Activated T-helper 1 cell treated with anti-CD3 and anti-CD28 coated beads, Interleukin-12 subunit alpha, Interleukin-12 subunit beta, Interleukin-2, Interleukin-4 antibody, amounts not matched to agents 30 ng/mL and 10 ng/mL and 1 ng/mL, durations not matched to agents 14 hours and 24 hours and 36 hours (primary cell): ENCODE data around the gene ATP10A. TPM values are rescaled to one million over a fixed set of nuclear protein-coding genes. Genes with fewer than 3 reads are reported as not detected.
"Not testable (repeated sequence)": the region's sequence is repeated elsewhere in the genome, so short reads cannot be mapped to it uniquely, and the experiment has no call there.

Experiments
- DNase-seq: peaks from one replicate; pipeline ENCODE4 v3.0.0; 2021; ENCODE audit warnings: low spot score
- H3K27ac Mint-ChIP-seq: one replicate; pipeline ENCODE4 v1.8.0; 2021; ENCODE audit warnings: mild to moderate bottlenecking, mixed read lengths
- H3K27me3 Mint-ChIP-seq: one replicate; pipeline ENCODE4 v1.8.0; 2022; ENCODE audit warnings: mild to moderate bottlenecking, moderate library complexity, mixed read lengths; ENCODE audit not compliant: insufficient read depth
- H3K36me3 Mint-ChIP-seq: one replicate; pipeline ENCODE4 v1.8.0; 2021; ENCODE audit warnings: low read depth, mixed read lengths
- H3K4me1 Mint-ChIP-seq: one replicate; pipeline ENCODE4 v1.8.0; 2021; ENCODE audit warnings: low read depth, mixed read lengths
- H3K4me3 Mint-ChIP-seq: one replicate; pipeline ENCODE4 v1.8.0; 2021; ENCODE audit warnings: mild to moderate bottlenecking, moderate library complexity, mixed read lengths
- H3K9me3 Mint-ChIP-seq: one replicate; pipeline ENCODE4 v1.8.0; 2021; ENCODE audit warnings: mixed read lengths
- intact Hi-C: fragments of 100-400 bp; cut with micrococcal nuclease; formaldehyde crosslinking; loops from one replicate; pipeline ENCODE4 v1.15.1; 2024
- total RNA-seq: library from RNA; stranded (reverse); gene quantifications from 2 replicates; pipeline ENCODE4 v1.2.3, GENCODE V29; 2022

The ATP10A gene
- total RNA-seq, 1 donor from 2014 or later: 42.8 TPM

DNA sequence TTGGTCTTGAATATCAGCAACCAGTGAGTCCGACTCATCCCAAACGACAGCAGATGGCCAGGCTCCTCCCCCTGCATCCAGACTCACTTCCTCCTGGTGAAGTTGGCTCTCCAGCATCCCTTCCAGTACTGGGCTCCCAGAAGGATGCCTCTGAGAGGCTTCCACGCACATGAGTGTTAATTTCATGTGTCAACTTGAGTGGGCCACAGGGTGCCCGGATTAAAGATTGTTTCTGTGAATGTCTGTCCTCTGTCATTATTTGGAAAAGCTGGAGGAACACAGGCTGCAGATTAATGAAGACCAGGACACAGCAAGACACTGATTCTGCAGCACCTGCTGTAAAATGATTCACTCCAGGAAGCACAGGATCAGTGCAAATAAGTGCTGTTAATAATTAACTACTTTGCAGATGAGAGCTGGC lies 99.8 kb downstream of the ATP10A start:
- intact Hi-C loops: no loop called here
- Mint-ChIP-seq H3K27ac (no peak overlapping the region), H3K36me3 (peaks cover 8% of the 10 kb centered on the region), H3K4me1 (peaks cover 10% of the 10 kb centered on the region), H3K4me3 (no peak overlapping the region), H3K9me3 (peaks cover 3% of the 10 kb centered on the region), H3K27me3 (no peaks in the 10 kb centered on the region)
- no peak for DNase-seq

DNA sequence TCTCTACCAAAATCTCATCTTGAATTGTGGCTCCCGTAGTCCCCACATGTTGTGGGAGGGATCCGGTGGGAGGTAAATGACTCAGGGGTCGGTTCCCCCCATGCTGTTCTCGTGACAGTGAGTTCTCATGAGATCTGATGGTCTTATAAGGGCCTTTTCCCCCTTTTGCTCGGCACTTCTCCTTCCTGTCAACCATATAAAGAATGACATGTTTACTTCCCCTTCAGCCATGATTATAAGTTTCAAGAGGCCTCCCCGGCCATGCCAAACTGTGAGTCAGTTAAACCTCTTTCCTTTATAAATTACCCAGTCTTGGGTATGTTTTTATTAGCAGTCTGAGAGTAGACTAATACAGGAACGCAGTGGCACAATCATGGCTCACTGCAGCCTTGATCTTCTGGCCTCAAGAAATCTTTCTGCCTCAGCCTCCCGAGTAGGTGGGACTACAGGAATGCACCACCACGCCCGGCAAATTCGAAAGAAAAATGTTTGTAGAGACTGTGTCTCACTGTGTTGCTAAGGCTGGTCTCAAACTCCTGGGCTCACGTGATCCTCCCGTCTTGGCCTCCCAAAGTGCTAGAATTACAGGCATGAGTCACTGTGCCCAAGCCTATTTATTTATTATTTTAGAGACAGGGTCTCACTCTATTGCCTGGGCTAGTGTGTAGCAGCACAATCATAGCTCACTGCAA lies 101.0 kb downstream of the ATP10A start:
- DNase-seq: no peak
- Mint-ChIP-seq H3K27me3 (no peaks in the 10 kb centered on the region), H3K4me1 (peaks cover 10% of the 10 kb centered on the region), H3K9me3 (peaks cover 3% of the 10 kb centered on the region), H3K36me3 (peaks cover 8% of the 10 kb centered on the region), H3K27ac (no peak overlapping the region), H3K4me3 (no peak overlapping the region)
- intact Hi-C loops: no loop called here

DNA sequence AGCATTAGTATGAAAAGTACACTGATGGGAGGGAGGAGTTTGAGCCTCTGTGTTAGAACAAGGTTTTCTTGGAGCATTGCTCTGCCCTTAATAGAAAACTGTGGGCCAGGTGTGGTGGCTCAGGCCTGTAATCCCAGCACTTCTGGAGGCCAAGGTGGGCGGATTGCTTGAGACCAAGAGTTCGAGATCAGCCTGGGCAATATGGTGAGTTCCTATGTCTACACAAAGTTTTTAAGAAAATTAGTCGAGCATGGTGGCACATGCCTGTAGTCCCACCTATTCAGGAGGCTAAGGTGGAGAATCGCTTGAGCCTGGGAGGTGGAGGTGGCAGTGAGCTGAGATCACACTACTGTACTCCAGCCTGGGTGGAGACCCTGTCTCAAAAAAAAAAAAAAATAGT lies 103.7 kb downstream of the ATP10A start:
- Mint-ChIP-seq H3K9me3 (peaks cover 8% of the 10 kb centered on the region), H3K27me3 (no peaks in the 10 kb centered on the region), H3K4me3 (no peak overlapping the region), H3K27ac (no peak overlapping the region), H3K36me3 (peaks cover 12% of the 10 kb centered on the region), H3K4me1 (peaks cover 10% of the 10 kb centered on the region)
- no peak for DNase-seq
- intact Hi-C loops: no loop called here

DNA sequence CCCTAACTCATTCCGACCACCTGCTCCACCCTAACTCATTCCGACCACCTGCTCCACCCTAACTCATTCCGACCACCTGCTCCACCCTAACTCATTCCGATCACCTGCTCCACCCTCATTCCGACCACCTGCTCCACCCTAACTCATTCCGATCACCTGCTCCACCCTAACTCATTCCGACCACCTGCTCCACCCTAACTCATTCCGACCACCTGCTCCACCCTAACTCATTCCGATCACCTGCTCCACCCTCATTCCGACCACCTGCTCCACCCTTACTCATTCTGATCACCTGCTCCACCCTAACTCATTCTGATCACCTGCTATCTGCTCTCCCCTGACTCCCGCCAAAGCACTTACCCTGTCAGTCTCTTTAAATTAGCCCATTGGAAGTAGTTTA lies 104.5 kb downstream of the ATP10A start:
- not testable (repeated sequence) for DNase-seq, H3K4me3 Mint-ChIP-seq, H3K9me3 Mint-ChIP-seq

DNA sequence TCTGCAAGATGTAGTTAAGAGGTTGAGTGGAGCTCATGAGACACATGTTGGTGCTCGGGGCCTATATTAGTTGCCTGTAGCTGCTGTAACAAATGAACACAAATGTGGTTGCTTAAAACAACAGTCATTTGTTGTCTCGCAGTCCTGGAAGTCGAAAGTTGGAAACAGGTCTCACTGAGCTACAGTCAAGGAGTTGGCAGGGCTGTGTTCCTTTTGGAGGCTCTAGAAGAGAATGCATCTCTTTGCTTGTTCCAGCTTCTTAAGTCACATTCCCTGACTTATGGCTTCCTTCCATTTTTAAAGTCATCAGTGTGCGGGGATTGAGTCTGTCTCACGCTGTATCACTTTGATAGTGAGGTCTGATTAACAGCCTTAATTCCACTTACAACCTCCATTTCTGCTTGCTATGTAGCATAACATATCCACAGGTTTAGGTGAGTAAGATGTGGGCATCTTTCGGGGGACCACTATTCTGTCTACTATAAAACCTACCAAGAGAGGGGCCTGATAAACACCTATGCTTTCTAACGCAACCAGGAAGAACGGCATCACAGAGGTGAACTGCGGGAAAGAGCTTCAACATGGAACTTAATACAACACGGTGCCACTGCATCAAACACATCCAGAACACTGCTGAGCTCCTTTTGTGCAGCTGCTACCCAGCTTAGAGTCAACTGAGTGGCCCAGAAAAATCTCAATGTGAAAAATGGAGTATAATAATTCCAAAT lies 119.4 kb downstream of the ATP10A start:
- no peaks in the 10 kb centered on the region for H3K9me3 Mint-ChIP-seq
- H3K36me3 Mint-ChIP-seq: peaks cover 2% of the 10 kb centered on the region
- no peak overlapping the region for H3K27ac Mint-ChIP-seq
- peaks cover 14% of the 10 kb centered on the region for H3K4me1 Mint-ChIP-seq
- intact Hi-C loops: no loop called here
- no peak overlapping the region for H3K4me3 Mint-ChIP-seq
- H3K27me3 Mint-ChIP-seq: no peaks in the 10 kb centered on the region
- DNase-seq: no peak

More for the DNA sequence above, 104.5 kb downstream of the ATP10A start:
- H3K36me3 Mint-ChIP-seq: peaks cover 12% of the 10 kb centered on the region
- H3K27ac Mint-ChIP-seq, H3K27me3 Mint-ChIP-seq, intact Hi-C loops, H3K4me1 Mint-ChIP-seq: not testable (repeated sequence)

DNA sequence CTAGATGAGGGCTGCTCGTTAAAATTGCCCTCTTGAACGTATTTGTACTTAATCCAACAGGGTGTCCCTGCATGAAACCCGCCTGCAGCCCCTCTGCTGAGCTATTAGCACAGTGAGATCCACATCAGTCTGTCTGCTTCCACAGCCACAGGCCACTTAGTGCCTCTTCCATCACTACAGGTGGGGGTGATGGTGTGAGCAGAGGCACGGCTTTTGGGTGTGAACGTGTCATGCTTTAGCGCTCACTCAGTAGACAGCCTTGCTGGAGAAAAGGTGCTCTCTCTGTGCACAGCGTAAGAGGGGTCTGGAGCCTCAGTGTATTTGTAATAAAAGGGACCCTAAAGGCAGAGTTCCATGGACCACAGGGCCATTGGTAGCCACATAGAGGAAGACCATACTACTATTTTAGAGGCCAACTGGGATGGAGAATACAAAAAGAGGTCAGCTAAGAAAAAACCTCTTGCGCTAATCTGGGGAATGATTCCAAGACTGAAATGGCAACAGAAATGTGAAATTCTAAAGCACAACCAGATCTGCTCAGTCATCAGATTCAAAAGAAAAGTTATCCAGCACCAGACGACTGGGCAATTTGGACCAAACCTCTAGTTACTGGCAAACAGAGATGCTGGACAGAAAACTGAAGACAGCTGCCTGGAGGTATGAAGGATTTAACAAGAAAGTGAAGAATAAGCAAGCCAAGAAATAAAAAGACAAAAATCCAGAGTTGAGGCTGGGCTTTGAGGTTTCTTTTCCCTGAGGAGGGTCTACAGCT lies 120.2 kb downstream of the ATP10A start:
- Mint-ChIP-seq H3K27ac (no peak overlapping the region), H3K9me3 (no peaks in the 10 kb centered on the region), H3K27me3 (no peaks in the 10 kb centered on the region), H3K4me3 (no peak overlapping the region), H3K36me3 (peaks cover 4% of the 10 kb centered on the region), H3K4me1 (peaks cover 14% of the 10 kb centered on the region)
- DNase-seq: no peak
- intact Hi-C loops: no loop called here

DNA sequence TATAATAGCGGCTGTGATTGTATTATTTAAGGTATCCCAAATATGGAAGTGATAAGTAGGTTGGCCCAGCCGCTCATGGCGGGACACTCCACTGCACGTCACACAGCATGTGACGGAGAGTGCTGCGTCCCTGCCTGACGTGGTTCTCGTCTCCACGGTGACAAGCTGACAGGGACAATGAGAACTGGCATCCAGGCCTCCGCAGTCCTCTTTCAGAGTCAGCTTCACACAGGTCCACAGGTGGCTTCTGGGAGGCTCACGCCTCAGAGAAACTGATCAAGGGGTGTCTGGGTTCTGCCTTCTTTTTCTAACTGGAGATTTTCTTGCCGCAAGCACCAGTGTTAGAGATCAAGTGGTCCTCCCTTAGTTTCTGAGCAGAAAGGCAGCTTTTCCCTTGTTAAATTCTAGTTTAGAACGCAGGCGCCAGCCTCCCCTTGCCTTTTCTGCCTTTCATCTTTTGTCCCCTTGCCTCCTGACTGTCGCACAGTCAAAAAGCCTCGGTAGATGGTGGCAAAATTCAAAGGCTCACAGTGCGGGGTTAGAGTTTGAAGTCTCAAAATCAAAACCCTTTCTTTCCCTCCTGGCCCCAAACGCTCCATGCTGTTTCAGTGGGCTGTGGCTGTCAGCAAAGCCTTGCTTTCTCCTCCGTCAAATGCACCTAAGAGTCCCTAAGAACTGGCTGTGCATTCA lies 120.9 kb downstream of the ATP10A start:
- Mint-ChIP-seq H3K4me3 (no peak overlapping the region), H3K9me3 (no peaks in the 10 kb centered on the region), H3K36me3 (peaks cover 4% of the 10 kb centered on the region), H3K4me1 (peaks cover 14% of the 10 kb centered on the region), H3K27ac (no peak overlapping the region), H3K27me3 (no peaks in the 10 kb centered on the region)
- DNase-seq: no peak
- intact Hi-C loops: no loop called here

DNA sequence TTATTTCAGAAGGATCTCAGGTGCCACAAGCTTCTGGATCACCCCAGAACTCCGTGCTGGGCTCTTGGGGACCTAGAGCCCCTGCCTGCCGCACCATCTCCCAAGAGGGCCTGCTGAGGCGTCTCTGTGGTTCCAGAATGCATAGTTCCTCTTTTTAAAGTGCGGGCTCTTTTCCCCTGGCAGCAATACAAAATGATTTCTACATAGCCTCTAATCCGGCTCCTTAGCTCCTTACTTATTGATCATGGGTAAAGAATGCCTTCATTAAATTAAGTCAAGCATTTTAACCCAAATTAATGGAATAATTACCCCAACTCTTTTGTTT lies 121.9 kb downstream of the ATP10A start:
- H3K4me3 Mint-ChIP-seq: no peak overlapping the region
- peaks cover 14% of the 10 kb centered on the region for H3K4me1 Mint-ChIP-seq
- intact Hi-C loops: no loop called here
- H3K36me3 Mint-ChIP-seq: peaks cover 4% of the 10 kb centered on the region
- no peaks in the 10 kb centered on the region for H3K27me3 Mint-ChIP-seq
- no peak overlapping the region for H3K27ac Mint-ChIP-seq
- DNase-seq: no peak
- H3K9me3 Mint-ChIP-seq: no peaks in the 10 kb centered on the region

DNA sequence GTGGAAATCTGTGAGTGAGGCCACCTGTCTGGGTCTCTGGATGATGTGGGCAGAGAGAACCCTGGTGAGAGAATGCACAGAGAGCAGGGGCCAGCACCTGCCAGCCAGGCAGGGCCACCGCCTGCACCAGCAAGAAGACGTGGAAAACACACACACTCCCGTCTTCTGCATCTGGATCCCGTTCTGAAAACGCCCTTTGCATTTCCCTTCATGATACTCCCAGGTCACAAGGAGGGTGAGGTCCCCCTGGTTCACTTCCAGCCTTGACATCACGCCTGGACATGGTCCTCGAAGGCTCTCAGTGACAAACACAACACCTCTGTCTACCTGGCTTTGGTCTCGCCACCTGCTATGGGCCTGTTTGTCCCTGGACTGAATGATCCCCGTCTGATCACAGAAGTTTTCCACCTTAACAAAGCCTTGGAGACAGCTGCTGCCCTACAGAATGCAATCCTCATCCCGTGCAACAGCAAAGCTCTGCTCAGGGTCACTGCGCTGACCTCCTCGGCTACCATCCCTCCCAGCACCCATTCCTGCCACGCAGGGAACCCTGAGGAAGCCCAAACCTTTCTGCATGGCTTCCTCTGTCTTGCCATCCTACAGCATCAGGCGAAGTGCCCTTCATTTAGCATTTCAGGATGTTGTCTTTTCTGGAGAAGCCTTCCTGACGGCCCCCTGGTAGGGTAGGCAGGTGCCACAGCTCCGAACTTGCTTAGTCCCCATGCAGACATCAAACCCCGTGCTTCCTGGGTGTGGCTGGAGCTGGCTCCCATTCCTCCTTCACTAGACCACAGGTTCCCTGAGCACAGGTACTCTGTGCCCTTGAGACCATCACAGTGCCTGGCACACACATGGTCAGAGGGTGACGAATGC lies 122.5 kb downstream of the ATP10A start:
- Mint-ChIP-seq H3K27me3 (no peaks in the 10 kb centered on the region), H3K27ac (no peak overlapping the region), H3K4me3 (no peak overlapping the region), H3K9me3 (no peaks in the 10 kb centered on the region), H3K4me1 (peaks cover 14% of the 10 kb centered on the region), H3K36me3 (peaks cover 6% of the 10 kb centered on the region)
- no peak for DNase-seq
- intact Hi-C loops: no loop called here

DNA sequence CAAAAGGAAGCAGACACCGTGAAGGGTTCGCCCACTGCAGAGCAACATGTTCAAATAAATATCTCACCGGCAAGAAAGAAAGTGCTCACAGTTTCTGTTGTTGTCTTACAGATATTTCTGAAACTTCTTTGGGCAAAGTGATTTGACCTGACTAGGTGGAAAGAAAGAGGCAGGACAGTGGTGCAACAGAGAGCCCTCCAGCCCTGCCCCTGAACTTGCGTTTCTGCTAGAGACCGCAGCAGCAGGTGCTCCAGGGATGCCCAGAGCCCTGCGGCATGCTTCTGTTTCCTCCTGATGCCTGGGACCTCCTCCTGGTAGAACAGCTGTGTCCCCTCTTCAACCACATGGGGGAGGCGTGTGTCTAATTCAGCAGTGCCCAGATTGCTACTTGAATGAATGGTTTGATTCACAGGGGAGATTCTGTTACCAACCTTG lies 123.4 kb downstream of the ATP10A start:
- no peak for DNase-seq
- Mint-ChIP-seq H3K4me3 (no peak overlapping the region), H3K36me3 (peaks cover 11% of the 10 kb centered on the region), H3K4me1 (peaks cover 14% of the 10 kb centered on the region), H3K9me3 (no peaks in the 10 kb centered on the region), H3K27me3 (no peaks in the 10 kb centered on the region), H3K27ac (no peak overlapping the region)
- intact Hi-C loops: loop anchor here (1.0 kb wide), 1 partner anchor 195 kb away; no protein-coding TSS in a partner anchor

DNA sequence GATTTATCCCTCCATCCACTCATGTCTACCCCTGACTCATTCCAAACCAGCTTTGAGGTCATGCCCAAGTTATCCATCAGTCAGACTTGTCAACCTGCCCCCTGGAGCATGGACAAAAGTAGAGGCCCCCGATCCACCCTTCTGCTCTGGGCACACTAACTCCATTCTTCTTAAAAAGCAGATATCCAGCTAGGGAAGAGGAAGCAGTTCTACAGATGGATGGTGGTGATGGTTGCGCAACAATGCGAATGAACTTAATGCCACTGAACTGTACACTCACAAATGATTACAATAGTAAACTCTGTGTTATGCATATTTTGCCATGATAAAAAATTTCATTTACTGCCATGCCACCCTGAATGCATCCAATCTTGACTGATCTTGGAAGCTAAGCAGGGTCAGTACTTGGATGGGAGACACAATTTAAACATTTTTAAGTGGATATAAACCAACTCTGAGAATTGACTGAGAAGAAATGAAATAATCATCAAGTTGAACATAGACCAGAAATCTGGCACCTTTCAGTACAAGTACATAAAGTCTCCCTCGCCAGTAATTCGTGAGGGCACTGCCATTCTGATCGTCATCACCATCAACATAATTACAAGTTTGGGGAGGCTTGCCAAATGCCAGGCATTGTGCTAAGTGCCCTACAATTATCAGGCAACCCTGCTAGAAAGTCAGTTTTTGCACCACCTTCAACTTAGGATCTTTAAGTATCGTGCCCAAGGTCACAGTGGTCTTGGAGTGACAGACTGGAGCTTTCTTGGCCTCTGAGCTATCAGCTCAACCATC lies 124.8 kb downstream of the ATP10A start:
- Mint-ChIP-seq H3K36me3 (peaks cover 9% of the 10 kb centered on the region), H3K27ac (no peak overlapping the region), H3K4me3 (no peak overlapping the region), H3K27me3 (no peaks in the 10 kb centered on the region), H3K9me3 (no peaks in the 10 kb centered on the region), H3K4me1 (peaks cover 14% of the 10 kb centered on the region)
- DNase-seq: no peak
- intact Hi-C loops: no loop called here
